ENCODE results near the gene SLC66A3. TPM values are rescaled to one million over a fixed set of nuclear protein-coding genes. Genes with fewer than 3 reads are reported as not detected.

The SLC66A3 gene
- total RNA-seq, 1 donor from 2014 or later: 14.2 TPM

DNA sequence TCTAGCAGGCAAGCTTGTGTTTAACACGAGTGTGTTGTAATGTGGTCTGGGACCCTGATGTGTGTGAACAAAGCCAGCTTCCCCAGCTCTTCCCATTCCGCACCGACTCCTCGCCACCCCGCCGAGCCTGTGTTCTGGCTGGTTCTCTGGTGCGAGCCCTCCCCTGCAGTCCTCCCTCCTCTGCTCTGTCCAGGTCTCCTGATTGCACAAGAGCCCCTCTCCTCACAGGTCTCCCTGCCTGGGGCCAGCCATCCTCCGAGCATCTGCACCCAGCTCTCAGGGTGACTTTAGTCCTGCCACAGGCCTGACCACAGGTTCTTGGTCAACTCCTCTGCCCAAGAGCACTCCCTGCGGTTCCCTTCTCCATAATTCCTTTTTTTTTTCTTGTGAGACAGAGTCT lies 13.2 kb downstream of the SLC66A3 start:
- Histone ChIP-seq H3K36me3 (ENCODE audit: control insufficient read depth, insufficient read depth, low read length) (no peaks in the 10 kb centered on the region), H3K4me3 (ENCODE audit: low read depth, low read length) (no peak overlapping the region), H3K27me3 (ENCODE audit: control insufficient read depth, insufficient read depth, low read length) (no peaks in the 10 kb centered on the region)
- TF ChIP-seq, protein P1, sequence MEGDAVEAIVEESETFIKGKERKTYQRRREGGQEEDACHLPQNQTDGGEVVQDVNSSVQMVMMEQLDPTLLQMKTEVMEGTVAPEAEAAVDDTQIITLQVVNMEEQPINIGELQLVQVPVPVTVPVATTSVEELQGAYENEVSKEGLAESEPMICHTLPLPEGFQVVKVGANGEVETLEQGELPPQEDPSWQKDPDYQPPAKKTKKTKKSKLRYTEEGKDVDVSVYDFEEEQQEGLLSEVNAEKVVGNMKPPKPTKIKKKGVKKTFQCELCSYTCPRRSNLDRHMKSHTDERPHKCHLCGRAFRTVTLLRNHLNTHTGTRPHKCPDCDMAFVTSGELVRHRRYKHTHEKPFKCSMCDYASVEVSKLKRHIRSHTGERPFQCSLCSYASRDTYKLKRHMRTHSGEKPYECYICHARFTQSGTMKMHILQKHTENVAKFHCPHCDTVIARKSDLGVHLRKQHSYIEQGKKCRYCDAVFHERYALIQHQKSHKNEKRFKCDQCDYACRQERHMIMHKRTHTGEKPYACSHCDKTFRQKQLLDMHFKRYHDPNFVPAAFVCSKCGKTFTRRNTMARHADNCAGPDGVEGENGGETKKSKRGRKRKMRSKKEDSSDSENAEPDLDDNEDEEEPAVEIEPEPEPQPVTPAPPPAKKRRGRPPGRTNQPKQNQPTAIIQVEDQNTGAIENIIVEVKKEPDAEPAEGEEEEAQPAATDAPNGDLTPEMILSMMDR (IDR thresholded peaks at IDR 0.05; ENCODE audit: insufficient read depth, low read length, poor library complexity, severe bottlenecking): no peak
- DNase-seq (ENCODE audit: low read depth): no peak

DNA sequence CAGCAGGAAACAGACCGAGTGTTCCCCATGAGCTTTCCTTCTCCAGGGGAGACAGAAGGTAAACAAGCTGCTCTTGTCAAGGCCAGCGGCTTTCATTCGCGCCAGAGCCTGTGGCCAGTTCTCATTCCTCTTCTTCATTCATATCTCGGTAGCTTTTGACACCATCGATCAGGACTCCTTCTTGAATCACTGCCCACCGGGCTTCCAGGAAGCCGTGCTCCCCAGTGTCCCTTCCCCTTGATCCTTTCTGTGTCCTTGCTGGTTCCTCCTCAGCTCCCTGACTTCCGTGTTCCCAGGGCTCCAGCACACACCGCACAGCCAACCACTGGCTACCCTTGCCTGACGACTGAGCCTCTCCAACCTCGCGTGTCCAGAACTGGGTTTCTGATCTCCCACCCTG lies 14.1 kb downstream of the SLC66A3 start:
- no peak for DNase-seq (ENCODE audit: low read depth)
- Histone ChIP-seq H3K4me3 (ENCODE audit: low read depth, low read length) (no peak overlapping the region), H3K36me3 (ENCODE audit: control insufficient read depth, insufficient read depth, low read length) (no peaks in the 10 kb centered on the region), H3K27me3 (ENCODE audit: control insufficient read depth, insufficient read depth, low read length) (no peaks in the 10 kb centered on the region)
- TF ChIP-seq, protein P1 (IDR thresholded peaks at IDR 0.05; ENCODE audit: insufficient read depth, low read length, poor library complexity, severe bottlenecking): no peak

DNA sequence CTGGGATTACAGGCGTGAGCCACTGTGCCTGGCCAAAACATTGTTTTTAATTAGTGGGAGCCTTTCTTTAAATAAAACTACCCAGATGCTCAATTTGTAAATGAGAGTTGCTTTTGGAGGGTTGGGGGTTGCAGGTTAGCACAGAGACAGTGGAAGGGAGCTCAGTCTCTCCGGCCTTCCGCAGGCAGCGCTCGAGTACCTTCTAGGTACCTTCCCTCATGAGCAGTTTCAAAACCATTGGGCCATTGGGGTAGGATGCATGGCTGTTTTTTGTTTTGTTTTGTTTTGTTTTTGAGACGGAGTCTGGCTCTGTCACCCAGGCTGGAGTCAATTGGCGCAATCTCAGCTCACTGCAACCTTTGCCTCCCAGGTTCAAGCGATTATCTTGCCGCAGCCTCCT lies 19.0 kb downstream of the SLC66A3 start:
- Histone ChIP-seq H3K4me3 (ENCODE audit: low read depth, low read length) (no peak overlapping the region), H3K27me3 (ENCODE audit: control insufficient read depth, insufficient read depth, low read length) (no peaks in the 10 kb centered on the region), H3K36me3 (ENCODE audit: control insufficient read depth, insufficient read depth, low read length) (no peaks in the 10 kb centered on the region)
- TF ChIP-seq, protein P1 (IDR thresholded peaks at IDR 0.05; ENCODE audit: insufficient read depth, low read length, poor library complexity, severe bottlenecking): no peak
- DNase-seq (ENCODE audit: low read depth): no peak

DNA sequence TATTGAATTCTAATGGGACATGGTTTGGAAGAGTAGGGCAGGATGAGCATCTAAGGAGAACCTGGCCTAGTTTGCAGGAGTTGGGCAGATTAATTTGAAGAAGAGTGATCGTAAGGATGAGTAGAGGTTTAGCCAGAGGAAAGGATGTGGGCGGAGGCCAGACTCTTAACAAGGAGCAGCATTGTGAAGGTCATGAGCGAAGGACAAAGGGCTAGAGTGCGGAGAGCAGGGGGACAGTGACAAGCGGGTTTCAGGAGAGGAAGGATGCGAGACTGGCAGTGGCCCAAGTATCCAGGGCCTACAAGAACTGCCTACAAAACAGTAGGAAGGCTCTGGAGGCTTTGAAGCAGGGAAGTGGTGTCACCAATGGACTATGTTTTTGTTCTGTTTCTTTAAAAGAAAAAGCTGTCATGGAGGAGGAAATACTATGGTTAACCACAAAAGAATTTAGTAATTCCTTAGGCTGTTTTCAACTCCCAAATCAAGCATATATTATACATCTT lies 20.1 kb downstream of the SLC66A3 start:
- Histone ChIP-seq H3K36me3 (ENCODE audit: control insufficient read depth, insufficient read depth, low read length) (no peaks in the 10 kb centered on the region), H3K27me3 (ENCODE audit: control insufficient read depth, insufficient read depth, low read length) (no peaks in the 10 kb centered on the region), H3K4me3 (ENCODE audit: low read depth, low read length) (no peak overlapping the region)
- TF ChIP-seq, protein P1 (IDR thresholded peaks at IDR 0.05; ENCODE audit: insufficient read depth, low read length, poor library complexity, severe bottlenecking): no peak
- peak; percentile 14 for DNase-seq (ENCODE audit: low read depth)

DNA sequence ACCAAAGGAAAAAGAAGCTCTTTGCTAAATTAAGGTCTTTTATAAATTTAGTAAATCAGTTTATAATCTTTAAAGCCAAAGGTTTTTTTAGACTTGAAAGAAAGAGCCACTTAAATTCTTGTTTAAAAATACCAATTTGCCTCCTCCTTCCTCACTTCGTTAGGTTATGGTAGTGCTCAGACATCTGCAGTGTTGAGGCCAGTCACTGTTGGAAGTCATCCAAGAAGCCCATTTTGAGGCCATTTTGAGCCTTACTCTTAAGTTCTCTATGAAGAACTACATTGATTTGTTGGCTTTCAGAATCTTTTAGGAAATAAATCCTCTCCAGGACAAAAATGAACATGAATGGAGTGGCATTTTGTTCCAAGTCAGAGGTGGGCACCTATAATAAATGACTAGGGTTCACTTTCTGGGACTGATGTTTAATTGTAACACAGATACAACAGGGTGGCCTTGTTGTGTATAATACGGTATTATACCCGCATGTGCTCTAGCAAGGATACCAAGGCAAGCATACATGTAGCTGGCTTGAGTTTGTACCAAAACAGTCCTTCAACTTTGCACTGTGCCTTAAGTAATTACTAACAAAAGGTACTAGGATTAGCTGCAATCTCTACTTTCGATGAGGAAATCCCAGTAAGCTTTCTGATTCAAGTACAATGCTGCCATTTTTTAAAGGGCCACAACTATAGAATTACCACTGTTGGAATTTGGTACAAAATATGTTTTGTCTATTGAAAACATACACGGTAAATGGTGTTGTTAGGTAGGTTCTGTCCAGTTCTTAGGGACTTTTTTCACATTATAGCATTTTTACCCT lies 22.8 kb downstream of the SLC66A3 start:
- TF ChIP-seq, protein P1 (IDR thresholded peaks at IDR 0.05; ENCODE audit: insufficient read depth, low read length, poor library complexity, severe bottlenecking): no peak
- no peak for DNase-seq (ENCODE audit: low read depth)
- Histone ChIP-seq H3K4me3 (ENCODE audit: low read depth, low read length) (no peak overlapping the region), H3K27me3 (ENCODE audit: control insufficient read depth, insufficient read depth, low read length) (no peaks in the 10 kb centered on the region), H3K36me3 (ENCODE audit: control insufficient read depth, insufficient read depth, low read length) (no peaks in the 10 kb centered on the region)

Data from kidney epithelial cell (primary cell).